HG03066 (cell line): ENCODE measurements around the gene PITRM1.

ENCODE experiments used
- ATAC-seq: cut with Tn5 transposase; IDR thresholded peaks from one replicate; pipeline ENCODE4 v1.9.1; 2021; ENCODE audit warnings: low read depth; ENCODE audit not compliant: unreplicated experiment

PITRM1 gene

GRCh38 chr10:3167611-3168330 lies 4.8 kb downstream of the PITRM1 start:
- no peak for ATAC-seq

DNA sequence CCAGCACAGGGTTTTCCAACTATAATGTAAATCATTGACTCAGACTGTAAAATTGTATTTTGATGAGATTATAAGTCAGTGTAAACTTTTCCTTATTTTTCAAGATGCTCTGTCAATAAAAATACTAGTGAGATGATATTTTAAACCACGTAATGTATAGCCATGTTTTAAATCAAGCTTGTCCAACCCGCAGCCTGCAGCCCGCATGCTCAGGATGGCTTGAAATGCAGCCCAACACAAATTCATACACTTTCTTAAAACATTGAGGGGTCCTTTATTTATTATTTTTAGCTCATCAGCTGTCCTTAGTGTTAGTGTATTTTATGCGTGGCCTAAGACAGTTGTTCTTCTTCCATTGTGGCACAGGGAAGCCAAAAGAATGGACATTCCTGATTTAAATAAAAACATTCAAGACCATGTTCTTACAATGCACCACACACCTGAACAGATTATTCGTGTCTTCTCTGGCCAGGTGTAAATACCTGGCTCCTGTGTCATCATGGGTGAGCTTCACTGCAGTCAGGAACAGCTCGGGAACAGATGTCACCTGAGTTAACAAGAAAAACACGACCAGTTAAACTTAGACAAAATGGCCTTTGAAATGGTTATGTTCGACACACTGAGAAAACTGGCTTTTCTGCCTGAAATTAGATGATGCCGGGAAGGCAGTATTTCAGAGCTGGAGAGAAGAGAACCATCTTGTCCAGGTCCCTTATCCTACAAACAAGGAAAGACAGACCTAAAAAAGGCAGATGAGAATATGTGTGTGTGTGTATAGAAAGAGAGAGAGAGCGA lies 5.9 kb downstream of the PITRM1 start:
- ATAC-seq, result no peak

GRCh38 chr10:3165196-3165595 lies 7.4 kb downstream of the PITRM1 start:
- ATAC-seq, result no peak

GRCh38 chr10:3163879-3164278 lies 8.7 kb downstream of the PITRM1 start:
- no peak for ATAC-seq

DNA sequence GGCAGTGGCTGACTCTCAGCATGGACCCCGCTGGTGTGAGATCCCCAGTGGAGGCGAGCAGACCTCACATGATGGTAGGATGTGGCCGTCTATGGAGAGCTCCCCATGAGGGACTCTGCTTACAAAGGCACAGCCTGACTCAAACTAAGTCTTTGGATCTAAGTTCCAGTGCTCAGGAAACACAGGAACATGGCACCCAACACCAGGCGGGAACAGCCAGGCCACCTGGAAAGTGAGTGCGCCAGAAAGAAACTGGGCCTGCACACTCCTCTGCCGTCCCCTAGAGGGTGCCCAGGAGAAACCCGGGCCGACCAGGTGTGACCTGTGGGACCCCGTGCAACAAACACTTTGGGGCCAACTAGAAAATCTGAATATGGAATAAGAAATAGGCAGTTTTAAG lies 10.0 kb downstream of the PITRM1 start:
- no peak for ATAC-seq

GRCh38 chr10:3159152-3159551 lies 13.4 kb downstream of the PITRM1 start:
- ATAC-seq, result no peak

- ATAC-seq, result no peak
Measured at GRCh38 chr10:3154666-3155065, 17.9 kb downstream of the PITRM1 start.

GRCh38 chr10:3152566-3152935 lies 20.0 kb downstream of the PITRM1 start:
- ATAC-seq, result no peak

GRCh38 chr10:3151889-3152565 lies 20.6 kb downstream of the PITRM1 start:
- no peak for ATAC-seq

- no peak for ATAC-seq
Measured at GRCh38 chr10:3150961-3151360, 21.6 kb downstream of the PITRM1 start.

GRCh38 chr10:3150366-3150765 lies 22.2 kb downstream of the PITRM1 start:
- no peak for ATAC-seq

- no peak for ATAC-seq
Measured at GRCh38 chr10:3149918-3150317, 22.7 kb downstream of the PITRM1 start.

DNA sequence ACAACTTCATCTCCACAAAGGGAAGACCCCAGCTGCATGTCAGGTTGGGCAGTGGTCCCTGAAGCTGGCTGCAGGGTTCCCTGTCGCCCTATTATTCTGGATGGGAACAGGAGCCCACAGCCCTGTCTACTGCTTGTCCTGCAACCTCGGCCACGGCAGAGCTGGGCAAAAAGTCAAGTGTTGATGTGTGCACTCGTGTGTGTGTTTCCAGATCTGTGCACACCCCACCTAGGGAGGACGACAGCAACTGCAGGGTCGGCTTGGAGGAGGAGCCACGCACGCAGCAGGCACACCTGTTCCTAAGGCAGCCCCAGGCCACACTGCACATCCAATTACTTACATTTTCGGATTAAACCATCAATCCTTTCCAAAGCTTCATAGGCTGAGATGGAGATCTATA lies 23.6 kb downstream of the PITRM1 start:
- no peak for ATAC-seq

DNA sequence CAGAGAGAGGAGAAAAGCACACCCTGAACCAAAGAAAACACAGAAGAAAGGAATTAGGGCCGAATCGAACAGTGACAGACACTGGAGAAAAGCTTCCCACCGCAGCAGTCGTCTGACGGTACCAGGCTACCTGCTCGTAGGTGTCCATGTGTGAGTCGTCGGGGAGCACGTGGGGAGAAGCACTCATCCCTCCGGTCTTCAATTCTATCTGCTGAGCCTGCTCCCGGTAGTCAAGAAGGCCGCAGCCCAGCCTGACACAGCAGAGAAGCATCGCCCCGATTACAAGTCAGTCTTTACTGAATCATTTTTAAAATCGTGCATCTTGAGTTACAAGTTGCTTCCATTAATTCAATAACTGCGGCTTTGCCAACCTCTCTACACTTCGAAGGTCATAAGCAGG lies 24.5 kb downstream of the PITRM1 start:
- no peak for ATAC-seq

GRCh38 chr10:3147117-3147820 lies 25.3 kb downstream of the PITRM1 start:
- no peak for ATAC-seq

DNA sequence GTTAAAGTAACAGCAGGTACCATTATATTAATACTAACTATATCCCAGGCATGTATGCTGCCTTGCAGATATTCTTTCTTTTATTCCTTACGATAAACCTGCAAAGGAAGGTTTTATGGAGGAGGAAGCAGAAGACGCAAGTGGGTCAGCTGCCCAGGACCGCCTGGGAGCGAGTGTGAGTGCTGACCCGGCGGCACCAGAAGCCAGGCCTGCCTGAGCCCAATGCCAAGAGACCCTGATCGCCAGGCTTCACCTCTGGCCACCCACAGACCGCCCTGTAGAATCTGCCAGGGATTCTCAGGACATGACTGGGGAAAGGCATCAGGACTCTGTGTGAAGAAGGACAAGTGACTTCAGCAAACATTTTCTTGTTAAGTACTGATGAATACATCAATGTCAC lies 26.3 kb downstream of the PITRM1 start:
- ATAC-seq, result no peak

DNA sequence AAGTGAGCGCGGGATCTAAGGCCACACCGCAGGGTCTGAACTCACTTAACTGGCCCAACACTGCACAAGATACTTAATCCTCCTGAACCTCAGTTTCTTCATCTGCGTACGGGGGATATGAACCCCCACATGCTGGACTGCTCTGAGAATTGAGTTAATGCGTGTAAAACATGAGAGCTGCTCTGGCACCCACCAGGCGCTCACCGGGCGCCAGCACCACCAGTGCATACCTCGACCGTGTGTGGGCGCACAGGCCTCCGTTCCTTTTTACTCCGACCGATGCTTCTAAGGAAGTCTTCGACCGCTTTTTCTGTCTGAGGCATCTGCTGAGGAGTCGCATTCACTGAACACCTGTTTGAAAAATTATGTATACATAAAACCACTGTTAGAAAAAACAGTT lies 27.2 kb downstream of the PITRM1 start:
- no peak for ATAC-seq

DNA sequence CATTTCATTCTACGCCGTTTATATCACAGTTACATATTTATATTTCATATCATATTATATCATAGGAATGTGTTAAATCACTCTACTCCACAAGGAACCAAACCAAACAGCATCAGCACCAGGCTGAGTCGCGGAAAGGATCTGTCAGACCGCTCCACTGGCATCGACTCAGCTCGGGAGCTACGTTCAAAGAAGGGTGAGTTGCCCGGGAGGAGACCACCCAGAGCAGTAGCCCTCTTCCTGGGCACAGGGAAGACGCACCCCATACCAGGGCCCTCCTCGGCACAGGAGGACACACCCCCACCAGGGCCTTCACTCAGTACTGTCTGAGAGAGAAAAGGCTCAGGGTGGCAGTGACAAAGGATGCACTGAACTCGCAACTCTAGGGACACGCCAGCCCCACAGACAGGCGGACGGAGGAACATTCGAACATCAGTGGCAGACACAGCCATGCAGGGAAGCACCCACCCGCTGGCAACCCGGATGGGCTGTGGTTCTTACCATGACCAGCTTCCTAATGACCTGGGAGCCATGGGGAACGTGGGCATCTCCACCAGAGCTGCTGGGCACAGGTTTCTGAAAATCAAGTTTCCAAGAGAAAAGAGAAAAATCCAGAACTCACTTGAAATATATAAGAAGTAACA lies 28.7 kb downstream of the PITRM1 start:
- ATAC-seq, result no peak

DNA sequence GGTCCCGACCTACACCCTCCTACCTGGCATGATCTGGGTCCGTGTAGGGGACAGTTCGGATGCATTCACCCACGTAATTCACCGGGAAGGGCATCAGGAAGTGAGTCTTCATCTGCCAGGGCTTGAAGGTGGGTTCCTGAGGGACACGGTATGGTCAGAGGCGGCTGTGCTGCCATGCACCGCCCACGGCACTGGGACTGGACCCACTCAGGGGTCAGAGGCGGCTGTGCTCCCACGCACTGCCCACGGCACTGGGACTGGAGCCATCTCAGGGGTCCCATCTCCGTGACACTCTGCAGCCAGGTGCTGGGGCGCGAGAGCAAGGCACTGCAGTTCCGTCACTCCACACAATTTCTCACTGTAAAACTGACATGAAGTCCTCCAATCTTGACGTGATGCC lies 29.2 kb downstream of the PITRM1 start:
- ATAC-seq, result no peak

- no peak for ATAC-seq
Measured at GRCh38 chr10:3142146-3142875, 30.3 kb downstream of the PITRM1 start.
